PC-3 (cell line): ENCODE data around the gene SCAPER.

Source experiments
- CTCF ChIP-seq: fragments of 300-600 bp; sonication (generic); conservative IDR thresholded peaks from 2 replicates; pipeline ENCODE4 v1.5.1; 2017; ENCODE audit warnings: antibody characterized with exemption, low read depth, mild to moderate bottlenecking, low read length
- EZH2 ChIP-seq: fragments of 300-600 bp; sonication (generic); IDR thresholded peaks from one replicate; pipeline ENCODE4 v1.6.1; 2017; ENCODE audit warnings: antibody characterized with exemption, mild to moderate bottlenecking, low read length; ENCODE audit not compliant: unreplicated experiment
- EZH2phosphoT487 ChIP-seq: fragments of 300-600 bp; sonication (generic); IDR thresholded peaks from 2 replicates; pipeline ENCODE4 v1.6.1; 2018; ENCODE audit warnings: mild to moderate bottlenecking, antibody characterized with exemption, low read length, borderline replicate concordance

- TF ChIP-seq CTCF (no peak), EZH2 (no peak), EZH2phosphoT487 (no peak)
These were observed 424.9 kb downstream of the SCAPER start for GRCh38 chr15:76480267-76480666.
